Endothelial cell (in vitro differentiated cells): ENCODE results near the gene MAT2A. TPM values are rescaled to one million over a fixed set of nuclear protein-coding genes. Genes with fewer than 3 reads are reported as not detected.

Experiments used
- DNase-seq: peaks from one replicate; pipeline ENCODE4 v3.0.0; 2021; ENCODE audit warnings: low spot score
- H3K27ac Mint-ChIP-seq: one replicate; pipeline ENCODE4 v1.8.0; 2021; ENCODE audit warnings: mixed read lengths, inconsistent platforms; ENCODE audit not compliant: unreplicated experiment
- H3K27me3 Mint-ChIP-seq: one replicate; pipeline ENCODE4 v1.8.0; 2021; ENCODE audit warnings: mild to moderate bottlenecking, moderate library complexity, mixed read lengths, inconsistent platforms; ENCODE audit not compliant: unreplicated experiment
- H3K36me3 Mint-ChIP-seq: one replicate; pipeline ENCODE4 v1.8.0; 2021; ENCODE audit warnings: mild to moderate bottlenecking, low read depth, mixed read lengths, inconsistent platforms; ENCODE audit not compliant: unreplicated experiment
- H3K4me1 Mint-ChIP-seq: one replicate; pipeline ENCODE4 v1.8.0; 2021; ENCODE audit warnings: mild to moderate bottlenecking, mixed read lengths, inconsistent platforms; ENCODE audit not compliant: unreplicated experiment
- H3K4me3 Mint-ChIP-seq: one replicate; pipeline ENCODE4 v1.8.0; 2021; ENCODE audit warnings: mild to moderate bottlenecking, mixed read lengths, inconsistent platforms; ENCODE audit not compliant: unreplicated experiment
- H3K9me3 Mint-ChIP-seq: one replicate; pipeline ENCODE4 v1.8.0; 2021; ENCODE audit warnings: mixed read lengths, inconsistent platforms; ENCODE audit not compliant: unreplicated experiment
- total RNA-seq: library from RNA; stranded (reverse); fragmentation: NEBNext Ultra II Directional; extraction: Animal tissue kit (Norgen Biotek cat#: 25700); gene quantifications from one replicate; pipeline ENCODE4 v1.2.1, GENCODE V29; 2021; ENCODE audit not compliant: unreplicated experiment
- TF ChIP-seq, protein P1 (sequence below): fragments of 200-600 bp; sonication (generic); IDR thresholded peaks from one replicate; pipeline ENCODE4 v1.5.0; 2021; ENCODE audit warnings: antibody characterized with exemption; ENCODE audit not compliant: unreplicated experiment

MAT2A gene
- total RNA-seq, 1 donor from 2014 or later: 151 TPM

DNA sequence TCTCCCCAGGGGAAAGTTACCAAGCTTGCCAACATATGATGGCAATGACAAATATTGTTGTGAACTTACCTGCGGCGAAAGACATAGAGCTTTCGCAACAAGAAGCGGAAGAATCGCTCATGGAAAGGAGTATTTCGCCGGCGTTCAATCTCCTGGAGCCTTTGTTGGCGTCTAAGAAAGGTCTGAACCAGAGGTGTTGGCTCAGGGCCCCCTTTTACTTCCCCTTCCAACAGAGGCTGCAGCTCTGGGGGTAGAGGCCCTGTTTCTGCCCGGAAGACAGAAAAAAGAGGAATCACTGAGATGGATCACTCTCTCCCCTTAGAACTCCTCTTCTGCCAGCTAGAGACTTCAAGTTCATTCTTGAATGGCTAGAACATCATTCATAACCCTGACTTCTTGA lies 11.5 kb downstream of the MAT2A start:
- H3K36me3 Mint-ChIP-seq: peaks cover 56% of the 10 kb centered on the region

DNA sequence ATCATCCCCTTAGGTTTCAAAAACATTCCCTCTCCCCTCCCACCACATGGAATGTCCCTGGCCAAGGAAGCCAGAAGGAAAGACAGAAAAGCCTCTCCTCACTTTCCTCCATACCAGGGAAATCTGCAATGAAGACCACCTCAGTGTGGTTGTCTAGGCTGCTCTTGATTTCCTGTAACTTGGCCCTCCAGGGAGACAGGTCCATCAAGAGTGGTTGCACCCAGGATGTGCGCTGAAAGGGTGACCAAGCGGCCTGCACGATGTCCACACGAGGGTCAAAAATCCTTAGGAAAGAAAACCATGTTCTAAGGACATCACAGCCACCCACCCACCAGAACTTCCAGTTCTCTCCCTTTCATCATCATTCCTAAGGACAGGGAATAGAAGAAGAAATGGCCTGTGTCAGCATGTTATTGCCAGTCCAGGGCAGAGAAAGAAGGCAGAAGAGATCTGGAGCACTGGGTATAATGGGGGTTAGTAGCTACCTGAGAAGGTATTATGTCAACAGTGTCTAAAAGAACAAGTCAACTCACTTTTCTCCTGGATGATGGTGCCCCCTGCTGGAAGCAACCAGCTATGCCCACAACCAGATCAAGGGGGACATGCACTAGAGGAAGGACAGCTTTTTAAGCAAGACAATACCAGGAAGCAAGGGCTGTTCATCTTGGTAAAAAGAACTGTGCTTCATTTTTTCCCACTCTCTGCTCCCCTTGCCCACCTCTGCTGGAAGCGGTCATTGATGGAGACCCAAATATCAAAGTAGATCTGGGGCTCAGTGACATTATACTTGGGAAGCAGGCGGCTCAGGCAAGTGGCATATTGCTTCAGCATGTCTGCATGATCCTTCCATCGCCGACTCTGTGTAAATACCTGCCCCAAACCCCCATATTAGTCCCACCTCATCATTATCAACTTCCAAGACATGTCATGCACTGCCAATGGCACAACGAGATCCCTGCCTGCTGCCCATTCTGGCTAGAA lies 13.0 kb downstream of the MAT2A start:
- Mint-ChIP-seq H3K4me3 (peak overlapping the region; percentile 47), H3K27ac (peak overlapping the region; percentile 98), H3K4me1 (peaks cover 72% of the 10 kb centered on the region), H3K9me3 (no peaks in the 10 kb centered on the region), H3K27me3 (peaks cover 4% of the 10 kb centered on the region), H3K36me3 (peaks cover 53% of the 10 kb centered on the region)
- peak; percentile 85 for DNase-seq
- TF ChIP-seq, protein P1, sequence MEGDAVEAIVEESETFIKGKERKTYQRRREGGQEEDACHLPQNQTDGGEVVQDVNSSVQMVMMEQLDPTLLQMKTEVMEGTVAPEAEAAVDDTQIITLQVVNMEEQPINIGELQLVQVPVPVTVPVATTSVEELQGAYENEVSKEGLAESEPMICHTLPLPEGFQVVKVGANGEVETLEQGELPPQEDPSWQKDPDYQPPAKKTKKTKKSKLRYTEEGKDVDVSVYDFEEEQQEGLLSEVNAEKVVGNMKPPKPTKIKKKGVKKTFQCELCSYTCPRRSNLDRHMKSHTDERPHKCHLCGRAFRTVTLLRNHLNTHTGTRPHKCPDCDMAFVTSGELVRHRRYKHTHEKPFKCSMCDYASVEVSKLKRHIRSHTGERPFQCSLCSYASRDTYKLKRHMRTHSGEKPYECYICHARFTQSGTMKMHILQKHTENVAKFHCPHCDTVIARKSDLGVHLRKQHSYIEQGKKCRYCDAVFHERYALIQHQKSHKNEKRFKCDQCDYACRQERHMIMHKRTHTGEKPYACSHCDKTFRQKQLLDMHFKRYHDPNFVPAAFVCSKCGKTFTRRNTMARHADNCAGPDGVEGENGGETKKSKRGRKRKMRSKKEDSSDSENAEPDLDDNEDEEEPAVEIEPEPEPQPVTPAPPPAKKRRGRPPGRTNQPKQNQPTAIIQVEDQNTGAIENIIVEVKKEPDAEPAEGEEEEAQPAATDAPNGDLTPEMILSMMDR: peak; percentile 83

More for the DNA sequence above, 11.5 kb downstream of the MAT2A start:
- DNase-seq: no peak
- Mint-ChIP-seq H3K27ac (peak overlapping the region; percentile 88), H3K9me3 (no peaks in the 10 kb centered on the region), H3K27me3 (peaks cover 4% of the 10 kb centered on the region), H3K4me3 (no peak overlapping the region), H3K4me1 (peaks cover 67% of the 10 kb centered on the region)
- TF ChIP-seq, protein P1: no peak

DNA sequence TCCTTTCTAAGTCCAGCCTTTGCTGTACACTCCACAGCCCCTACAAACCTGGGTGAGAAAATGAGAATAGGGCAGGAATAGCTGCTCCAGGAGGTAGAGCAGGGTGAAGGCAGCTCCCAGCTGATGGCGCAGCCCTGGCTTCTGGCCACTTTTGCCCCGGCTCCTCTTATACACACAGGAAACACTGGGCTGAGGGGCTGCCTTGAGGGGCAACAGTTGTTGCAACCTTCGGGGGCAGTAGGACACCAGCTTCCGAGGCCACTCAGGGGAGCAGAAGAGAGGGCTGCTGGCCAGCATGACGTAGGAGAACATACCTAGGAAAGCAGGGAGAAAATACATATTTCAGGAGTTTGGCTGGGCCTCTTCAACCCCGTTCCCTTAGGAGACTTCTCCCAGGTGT lies 14.2 kb downstream of the MAT2A start:
- peaks cover 8% of the 10 kb centered on the region for H3K27me3 Mint-ChIP-seq
- H3K9me3 Mint-ChIP-seq: no peaks in the 10 kb centered on the region
- H3K4me1 Mint-ChIP-seq: peaks cover 65% of the 10 kb centered on the region
- TF ChIP-seq, protein P1: no peak
- H3K27ac Mint-ChIP-seq: peak overlapping the region; percentile 98
- peak overlapping the region; percentile 24 for H3K4me3 Mint-ChIP-seq
- peaks cover 46% of the 10 kb centered on the region for H3K36me3 Mint-ChIP-seq
- DNase-seq: no peak

DNA sequence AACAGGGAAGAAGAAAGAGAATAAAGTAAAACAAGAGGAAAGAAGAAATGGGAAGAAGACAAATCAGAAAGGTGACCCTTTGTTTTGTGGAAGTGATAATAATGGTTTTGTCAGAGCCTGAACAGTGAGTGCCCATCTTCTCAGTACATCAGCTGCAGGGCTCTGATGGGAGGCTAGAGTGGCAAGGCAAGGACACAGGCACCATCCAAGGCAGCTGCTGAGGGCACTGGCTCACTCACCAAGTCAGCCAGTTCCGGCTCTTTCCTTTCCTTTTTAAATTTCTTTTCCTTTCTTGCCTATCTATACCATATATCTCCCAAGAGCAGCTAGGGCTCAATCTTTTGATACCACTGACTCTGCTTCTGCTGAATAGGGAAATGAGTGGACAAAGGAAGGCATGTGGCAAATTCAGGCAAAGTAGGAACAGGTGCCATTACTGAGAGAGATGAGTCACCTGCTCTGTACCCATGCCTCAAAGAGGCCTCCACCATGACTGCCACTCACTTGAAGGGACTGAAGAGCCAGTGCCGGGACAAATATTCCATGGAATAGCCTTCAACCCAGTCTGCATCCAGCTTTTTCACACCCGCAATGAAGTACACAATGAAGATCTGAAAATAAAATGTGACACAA lies 16.1 kb downstream of the MAT2A start:
- H3K27me3 Mint-ChIP-seq: peaks cover 8% of the 10 kb centered on the region
- H3K36me3 Mint-ChIP-seq: peaks cover 40% of the 10 kb centered on the region
- peaks cover 69% of the 10 kb centered on the region for H3K4me1 Mint-ChIP-seq
- TF ChIP-seq, protein P1: no peak
- no peaks in the 10 kb centered on the region for H3K9me3 Mint-ChIP-seq
- DNase-seq: no peak
- peak overlapping the region; percentile 29 for H3K4me3 Mint-ChIP-seq
- peak overlapping the region; percentile 68 for H3K27ac Mint-ChIP-seq
